Endothelial cell of umbilical vein (primary cell): Measurements from ENCODE around the gene FOXJ3. TPM values are rescaled to one million over a fixed set of nuclear protein-coding genes. Genes with fewer than 3 reads are reported as not detected.

ENCODE experiments used
- BruUV-seq: library from RNA; stranded (reverse); fragments of 400-500 nt; replicated peaks from 2 replicates; lab custom pipeline; 2021; lab: Mats Ljungman, UMichigan
- CTCF ChIA-PET: fragments of 300-600, 350-600 bp; sonication (Branson Sonifier 250); formaldehyde crosslinking; loops from one replicate; lab custom pipeline; 2021; ENCODE audit warnings: antibody characterized with exemption, inconsistent platforms; lab: Charles Lee
- POLR2A ChIA-PET: fragments of 300-600, 350-600 bp; sonication (Branson Sonifier 250); formaldehyde crosslinking; loops from one replicate; lab custom pipeline; 2021; ENCODE audit warnings: antibody characterized with exemption, inconsistent platforms; lab: Charles Lee
- DNase-seq: peaks from one replicate; pipeline ENCODE4 v3.0.0-alpha.2; 2011; ENCODE audit warnings: low read depth, low spot score
- FAIRE-seq: peaks from 2 replicates; lab custom pipeline; 2011; peaks lifted over from hg19 to GRCh38; lab: Jason Lieb, UNC
- H2AFZ ChIP-seq: 2 replicates; pipeline ENCODE4 v1.6.0; 2012; ENCODE audit warnings: low read depth, low read length, control low read depth, inconsistent platforms
- H3K27ac ChIP-seq: 2 replicates; pipeline ENCODE4 v1.5.1; 2011; ENCODE audit warnings: low read depth, mild to moderate bottlenecking, control low read depth, low read length, moderate library complexity; ENCODE audit not compliant: insufficient read depth
- H3K27me3 ChIP-seq, 2 experiments: 2 replicates each; pipeline versions ENCODE4 v1.6.0 to v1.6.1; 2011; ENCODE audit warnings: low read length in 2 of 2, mixed read lengths in 1 of 2; ENCODE audit not compliant: control insufficient read depth in 2 of 2, insufficient read depth in 2 of 2
- H3K36me3 ChIP-seq, 2 experiments: 2 replicates in 1 of 2; 3 replicates in 1 of 2; pipeline ENCODE4 v1.5.1; 2011; ENCODE audit warnings: low read length in 2 of 2, mild to moderate bottlenecking in 1 of 2, moderate library complexity in 1 of 2; ENCODE audit not compliant: control insufficient read depth in 2 of 2, insufficient read depth in 2 of 2; ENCODE audit errors: extremely low read depth in 1 of 2
- H3K4me1 ChIP-seq: 3 replicates; pipeline ENCODE4 v1.5.1; 2011; ENCODE audit warnings: mild to moderate bottlenecking, low read length; ENCODE audit not compliant: control insufficient read depth, insufficient read depth; ENCODE audit errors: extremely low read depth
- H3K4me2 ChIP-seq: 2 replicates; pipeline ENCODE4 v1.6.1; 2011; ENCODE audit warnings: low read length, control low read depth, mixed read lengths; ENCODE audit not compliant: insufficient read depth
- H3K4me3 ChIP-seq, 3 experiments: fragments of 200-600 bp in 1 of 3; sonication (generic), shearing (Covaris generic) in 1 of 3; replicated peaks in 1 of 3; 2 replicates each; pipeline ENCODE4 v1.5.1; 2011 to 2016; ENCODE audit warnings: control low read depth in 3 of 3, low read length in 3 of 3, mild to moderate bottlenecking in 2 of 3, inconsistent platforms in 1 of 3, low read depth in 1 of 3, moderate library complexity in 1 of 3; ENCODE audit not compliant: insufficient read depth in 1 of 3
- H3K79me2 ChIP-seq: 2 replicates; pipeline ENCODE4 v1.6.0; 2012; ENCODE audit warnings: low read length, inconsistent platforms; ENCODE audit not compliant: control insufficient read depth, insufficient read depth
- H3K9ac ChIP-seq: replicated peaks from 2 replicates; pipeline ENCODE3; 2011; ENCODE audit warnings: low read length, control low read depth; ENCODE audit not compliant: insufficient read depth; ENCODE audit errors: extremely low read depth
- H3K9me1 ChIP-seq: replicated peaks from 3 replicates; pipeline ENCODE4 v1.6.0; 2011; ENCODE audit warnings: mild to moderate bottlenecking, low read length; ENCODE audit not compliant: control insufficient read depth, insufficient read depth; ENCODE audit errors: extremely low read depth
- H3K9me3 ChIP-seq: replicated peaks from 2 replicates; pipeline ENCODE4 v1.5.1; 2012; ENCODE audit warnings: low read length, inconsistent platforms; ENCODE audit not compliant: control insufficient read depth, insufficient read depth
- H4K20me1 ChIP-seq: replicated peaks from 2 replicates; pipeline ENCODE3; 2011; ENCODE audit warnings: mild to moderate bottlenecking, low read length; ENCODE audit not compliant: control insufficient read depth, insufficient read depth; ENCODE audit errors: extremely low read depth
- CTCF ChIP-seq, 2 donors: IDR thresholded peaks; 1 replicate in 1 of 2; 2 replicates in 1 of 2; pipeline ENCODE4 v1.5.1; 2011; ENCODE audit warnings: low read length in 2 of 2, mild to moderate bottlenecking in 2 of 2, moderate library complexity in 2 of 2, control low read depth in 1 of 2, inconsistent platforms in 1 of 2, low read depth in 1 of 2; ENCODE audit not compliant: insufficient read depth in 1 of 2; ENCODE audit errors: extremely low read depth in 1 of 2
- EZH2 ChIP-seq: IDR thresholded peaks from 2 replicates; pipeline ENCODE4 v1.6.1; 2012; ENCODE audit warnings: borderline replicate concordance, low read depth, mild to moderate bottlenecking, moderate library complexity, low read length, inconsistent platforms; ENCODE audit not compliant: severe bottlenecking
- FOS ChIP-seq: IDR thresholded peaks from 2 replicates; pipeline ENCODE4 v1.6.1; 2011; ENCODE audit warnings: mild to moderate bottlenecking, low read length, moderate library complexity, borderline replicate concordance; ENCODE audit not compliant: insufficient read depth
- GATA2 ChIP-seq: IDR thresholded peaks from 2 replicates; pipeline ENCODE4 v1.7.0; 2011; ENCODE audit warnings: low read depth, mild to moderate bottlenecking, moderate library complexity, mixed read lengths, low read length; ENCODE audit not compliant: insufficient read length, insufficient read depth
- JUN ChIP-seq: IDR thresholded peaks from 2 replicates; pipeline ENCODE4 v1.6.1; 2011; ENCODE audit warnings: borderline replicate concordance, low read depth; ENCODE audit not compliant: insufficient read length, insufficient read depth
- MYC ChIP-seq: IDR thresholded peaks from one replicate; pipeline ENCODE4 v1.6.1; 2011; ENCODE audit warnings: mild to moderate bottlenecking, low read depth, low read length
- POLR2A ChIP-seq: IDR thresholded peaks from 2 replicates; pipeline ENCODE4 v1.6.1; 2012; ENCODE audit warnings: low read depth, mild to moderate bottlenecking, control low read depth, low read length
- POLR2AphosphoS5 ChIP-seq: IDR thresholded peaks from 2 replicates; pipeline ENCODE4 v1.6.1; 2012; ENCODE audit warnings: low read depth, mild to moderate bottlenecking, control low read depth, low read length, moderate library complexity; ENCODE audit not compliant: insufficient read depth
- dilution Hi-C: fragments of 300-500 bp; cut with MboI; formaldehyde crosslinking; loops from one replicate; pipeline ENCODE4 v1.15.0; 2019; ENCODE audit warnings: low sequenced_read_pairs; ENCODE audit not compliant: extremely low pct_ligation_motif_present
- intact Hi-C: fragments of 100-400 bp; cut with micrococcal nuclease; formaldehyde crosslinking; loops from one replicate; pipeline ENCODE4 v1.10.0; 2022
- polyA plus RNA-seq, 4 experiments: library from polyadenylated mRNA; depleted of rRNA in 3 of 4; stranded (reverse) in 3 of 4; unstranded in 1 of 4; fragments of >200 nt; gene quantifications; 2 replicates each; pipeline versions ENCODE4 v1.2.1 to v1.2.3, GENCODE V29; 2011 to 2012; ENCODE audit warnings: missing spikeins in 1 of 4
- total RNA-seq: library from RNA; stranded (reverse); gene quantifications from 2 replicates; pipeline ENCODE4 v1.2.3, GENCODE V29; 2021
- TF ChIP-seq, protein P1 (sequence below): IDR thresholded peaks from 2 replicates; pipeline ENCODE4 v1.6.1; 2011; ENCODE audit not compliant: insufficient read depth, insufficient read length

FOXJ3 gene
- total and polyA plus RNA-seq, 2 donors (not counting 3 experiments of a cell fraction or from before 2014, with no cell fraction given): 34.7 to 38.8 TPM

- Histone ChIP-seq H3K79me2 (no peaks in the 10 kb centered on the region), H4K20me1 (no peaks in the 10 kb centered on the region), H3K4me1 (peaks cover 19% of the 10 kb centered on the region), H3K9ac (no peak overlapping the region), H3K4me3 (no peak overlapping the region), H3K9me3 (no peaks in the 10 kb centered on the region), H3K9me1 (no peaks in the 10 kb centered on the region), H2AFZ (no peak overlapping the region), H3K4me2 (no peak overlapping the region), H3K27ac (no peak overlapping the region), H3K27me3 (no peaks in the 10 kb centered on the region), H3K36me3 (no peaks in the 10 kb centered on the region)
- dilution Hi-C loops: no loop called here
- POLR2A ChIA-PET: no interaction called here
- no peak for TF ChIP-seq MYC
- TF ChIP-seq POLR2AphosphoS5: no peak
- FAIRE-seq: peak; percentile 40
- intact Hi-C loops: loop anchor here (10.0 kb wide), 1 partner anchor 476 kb away; the partner anchor contains the start of gene PPIH
- DNase-seq: peak; percentile 6
- BruUV-seq: no TSS peak
- CTCF ChIA-PET: interaction anchor here (3.0 kb wide), 1 partner anchor 155 kb away, joined by 19 read pairs; the partner anchor contains the start of gene FOXJ3
Observed at GRCh38 chr1:42179275-42179674, 155.8 kb downstream of the FOXJ3 start.

DNA sequence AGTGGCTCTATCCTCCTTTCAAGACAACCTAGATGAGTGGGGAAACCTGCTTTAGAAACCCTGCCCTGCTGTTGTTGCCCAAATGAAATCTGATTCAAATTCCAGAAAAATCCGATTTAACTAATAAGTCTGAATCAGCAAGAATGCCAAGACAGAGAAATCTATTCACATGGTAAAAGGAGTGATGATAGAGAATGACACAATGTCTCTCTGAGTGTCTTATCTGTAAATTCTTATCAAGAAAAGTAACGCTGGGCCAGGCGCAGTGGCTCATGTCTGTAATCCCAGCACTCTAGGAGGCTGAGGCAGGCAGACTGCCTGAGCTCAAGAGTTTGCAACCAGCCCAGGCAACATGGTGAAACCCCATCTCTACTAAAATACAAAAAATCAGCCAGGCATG, 156.8 kb downstream of the FOXJ3 start:
- dilution Hi-C loops (no loop called here), intact Hi-C loops (loop anchor here (10.0 kb wide), 1 partner anchor 477 kb away; the partner anchor contains the start of gene PPIH)
- H3K4me2 ChIP-seq: no peak overlapping the region
- no peak overlapping the region for H3K27ac ChIP-seq
- no peaks in the 10 kb centered on the region for H3K27me3 ChIP-seq
- CTCF ChIA-PET: interaction anchor here (1.4 to 3.0 kb wide), 2 partner anchors 48 to 156 kb away, joined by 6 to 19 read pairs; partner anchors contain the start of gene FOXJ3
- no peak for TF ChIP-seq GATA2
- TF ChIP-seq JUN: no peak
- TF ChIP-seq FOS: no peak
- TF ChIP-seq MYC: no peak
- TF ChIP-seq, protein P1, sequence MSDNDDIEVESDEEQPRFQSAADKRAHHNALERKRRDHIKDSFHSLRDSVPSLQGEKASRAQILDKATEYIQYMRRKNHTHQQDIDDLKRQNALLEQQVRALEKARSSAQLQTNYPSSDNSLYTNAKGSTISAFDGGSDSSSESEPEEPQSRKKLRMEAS: no peak
- no peak for TF ChIP-seq CTCF (IDR thresholded peaks at IDR 0.05; ENCODE audit: extremely low read depth in 1 of 2, insufficient read depth in 1 of 2, low read depth in 1 of 2, low read length in 2 of 2)
- no peak for TF ChIP-seq EZH2
- no peak for TF ChIP-seq POLR2A
- no peak for TF ChIP-seq POLR2AphosphoS5
- no peak overlapping the region for H3K4me3 ChIP-seq
- BruUV-seq: no TSS peak
- no peaks in the 10 kb centered on the region for H3K9me3 ChIP-seq
- peaks cover 13% of the 10 kb centered on the region for H3K4me1 ChIP-seq
- FAIRE-seq (no peak), DNase-seq (no peak)
- H3K79me2 ChIP-seq: no peaks in the 10 kb centered on the region
- H2AFZ ChIP-seq: no peak overlapping the region
- POLR2A ChIA-PET: no interaction called here
- no peaks in the 10 kb centered on the region for H4K20me1 ChIP-seq
- H3K36me3 ChIP-seq: no peaks in the 10 kb centered on the region
- H3K9ac ChIP-seq: no peak overlapping the region
- no peaks in the 10 kb centered on the region for H3K9me1 ChIP-seq
